Peyer's patch (tissue), 4 donors: ENCODE data around the gene COL11A2.

ENCODE experiments used
- CTCF ChIP-seq, 6 experiments: fragments of 450-650 bp in 4 of 6; fragments of 200-600 bp in 2 of 6; sonication (generic) in 1 of 6; IDR thresholded peaks; one replicate each; pipeline ENCODE4 v1.5.1; 2017 to 2019; ENCODE audit warnings: antibody characterized with exemption in 6 of 6, mild to moderate bottlenecking in 3 of 6, moderate library complexity in 1 of 6
- POLR2A ChIP-seq, 2 donors: fragments of 450-650 bp; IDR thresholded peaks; one replicate each; pipeline ENCODE4 v1.5.1; 2017; ENCODE audit warnings: antibody characterized with exemption in 2 of 2, mild to moderate bottlenecking in 2 of 2, moderate library complexity in 2 of 2

- TF ChIP-seq CTCF (IDR thresholded peaks at IDR 0.05) (no peak), POLR2A (IDR thresholded peaks at IDR 0.05) (no peak)
These were observed 20.5 kb upstream of the COL11A2 start for GRCh38 chr6:33212857-33213165.
